K562 (cell line): ENCODE data around the gene SLC66A3. TPM values are rescaled to one million over a fixed set of nuclear protein-coding genes. Genes with fewer than 3 reads are reported as not detected.

Experiments
- ATAC-seq: fragments of 200-7000 bp; cut with Tn5 transposase; 3 replicates; pipeline ENCODE4 v1.9.1; 2020; ENCODE audit warnings: moderate library complexity
- BruUV-seq: library from RNA; stranded (reverse); fragments of 400-500 nt; replicated peaks from 2 replicates; lab custom pipeline; 2021; lab: Mats Ljungman, UMichigan
- CTCF ChIA-PET: fragments of 300-600 bp; formaldehyde crosslinking; extraction: SDS; loops from one replicate; lab custom pipeline; 2021; ENCODE audit warnings: low intra/inter-chr PET ratio; lab: Yijun Ruan, JAX
- POLR2A ChIA-PET: fragments of 300-600, 350-650 bp; sonication (Branson Sonifier 250); formaldehyde crosslinking; extraction: SDS; loops from one replicate; lab custom pipeline; 2021; ENCODE audit warnings: antibody characterized with exemption, inconsistent platforms; lab: Yijun Ruan, JAX
- DNase-seq, 4 experiments: peaks; one replicate each; pipeline versions ENCODE4 v3.0.0 to v3.0.0-alpha.2; 2011 to 2018; ENCODE audit warnings: low spot score in 3 of 4, mixed read lengths in 3 of 4; ENCODE audit errors: extremely low read depth in 1 of 4
- FAIRE-seq: peaks from 2 replicates; lab custom pipeline; 2011; peaks lifted over from hg19 to GRCh38; lab: Jason Lieb, UNC
- H2AFZ ChIP-seq: 2 replicates; pipeline ENCODE4 v1.6.0; 2011; ENCODE audit warnings: low read depth, low read length, control low read depth, inconsistent platforms
- H3K27ac ChIP-seq: fragments of 200-600 bp; 3 replicates; pipeline ENCODE4 v1.8.0; 2011; ENCODE audit warnings: low read depth, mild to moderate bottlenecking, control low read depth, inconsistent platforms, low read length, moderate library complexity, mixed read lengths; ENCODE audit errors: extremely low read depth
- H3K27me3 ChIP-seq, 2 experiments: fragments of 300-600 bp in 1 of 2; 2 replicates in 1 of 2; 3 replicates in 1 of 2; pipeline versions ENCODE4 v1.6.0 to v1.8.0; 2011; ENCODE audit warnings: inconsistent platforms in 2 of 2, low read length in 2 of 2, mild to moderate bottlenecking in 1 of 2, mixed read lengths in 1 of 2, moderate library complexity in 1 of 2; ENCODE audit not compliant: control insufficient read depth in 2 of 2, insufficient read depth in 2 of 2
- H3K36me3 ChIP-seq: fragments of 300-600 bp; 3 replicates; pipeline ENCODE4 v1.8.0; 2011; ENCODE audit warnings: mild to moderate bottlenecking, low read length, inconsistent platforms; ENCODE audit not compliant: control insufficient read depth, insufficient read depth
- H3K4me1 ChIP-seq, 2 experiments: fragments of 200-600 bp in 1 of 2; replicated peaks in 1 of 2; 2 replicates in 1 of 2; 3 replicates in 1 of 2; pipeline versions ENCODE4 v1.5.1 to v1.8.0; 2011; ENCODE audit warnings: inconsistent platforms in 2 of 2, low read length in 2 of 2, mild to moderate bottlenecking in 1 of 2, mixed read lengths in 1 of 2, moderate library complexity in 1 of 2; ENCODE audit not compliant: control insufficient read depth in 2 of 2, insufficient read depth in 2 of 2
- H3K4me2 ChIP-seq: 2 replicates; pipeline ENCODE4 v1.6.1; 2011; ENCODE audit warnings: low read length, control low read depth, inconsistent platforms, mixed read lengths; ENCODE audit not compliant: insufficient read depth
- H3K4me3 ChIP-seq: fragments of 200-600 bp; sonication (generic), shearing (Covaris generic); 2 replicates; pipeline ENCODE4 v1.5.1; 2016; ENCODE audit warnings: control low read depth, inconsistent platforms
- H3K79me2 ChIP-seq: fragments of 200-600 bp; 3 replicates; pipeline ENCODE4 v1.8.0; 2011; ENCODE audit warnings: low read length, inconsistent platforms; ENCODE audit not compliant: control insufficient read depth, insufficient read depth
- H3K9ac ChIP-seq, 2 experiments: 2 replicates each; pipeline versions ENCODE4 v1.6.0 to v1.6.1; 2011; ENCODE audit warnings: low read depth in 2 of 2, low read length in 2 of 2, control low read depth in 1 of 2, inconsistent platforms in 1 of 2, mild to moderate bottlenecking in 1 of 2, mixed read lengths in 1 of 2; ENCODE audit not compliant: insufficient read depth in 1 of 2
- H3K9me1 ChIP-seq: one replicate; pipeline ENCODE4 v1.6.0; 2011; ENCODE audit warnings: inconsistent platforms, mild to moderate bottlenecking, low read length, moderate library complexity; ENCODE audit not compliant: control insufficient read depth, insufficient read depth
- H3K9me3 ChIP-seq: replicated peaks from 2 replicates; pipeline ENCODE4 v1.5.1; 2011; ENCODE audit warnings: low read depth, low read length, inconsistent platforms; ENCODE audit not compliant: control insufficient read depth, insufficient read depth
- H4K20me1 ChIP-seq: replicated peaks from 2 replicates; pipeline ENCODE4 v1.6.1; 2011; ENCODE audit warnings: low read length, inconsistent platforms, mixed read lengths; ENCODE audit not compliant: control insufficient read depth, insufficient read depth
- ZBTB11 ChIP-seq, 3 experiments: fragments of 200-800 bp in 1 of 3; fragments of 250-450 bp in 1 of 3; fragments of 450-650 bp in 1 of 3; sonication (Bioruptor Pico) in 1 of 3; sonication (Bioruptor generic) in 1 of 3; formaldehyde crosslinking in 1 of 3; IDR thresholded peaks; 2 replicates each; pipeline versions ENCODE4 v1.6.1 to v1.8.0; 2016 to 2022; ENCODE audit warnings: mild to moderate bottlenecking in 2 of 3, missing genetic modification characterization in 2 of 3, missing compliant biosample characterization in 1 of 3, moderate library complexity in 1 of 3
- ZBTB5 ChIP-seq: fragments of 450-650 bp; IDR thresholded peaks from 2 replicates; pipeline ENCODE4 v1.6.1; 2017; ENCODE audit warnings: antibody characterized with exemption
- ZNF12 ChIP-seq: sonication (generic); formaldehyde crosslinking; IDR thresholded peaks from 2 replicates; pipeline ENCODE4 v1.4.0; 2020; ENCODE audit warnings: mild to moderate bottlenecking, missing genetic modification reagents
- WGBS: fragments of 100-300 bp; shearing (Covaris generic); methylation state at CpG from one replicate; pipeline ENCODE4 v1.1.6; 2016; ENCODE audit warnings: low coverage, mixed read lengths; ENCODE audit not compliant: insufficient coverage; ENCODE audit errors: missing lambda C conversion rate; 5-methylcytosine and 5-hydroxymethylcytosine counted together
- in situ Hi-C: fragments of 300-500 bp; cut with MboI; formaldehyde crosslinking; loops from 4 replicates; pipeline ENCODE4 v1.15.0; 2018; ENCODE audit warnings: inconsistent platforms, mixed read lengths
- intact Hi-C: fragments of 100-400 bp; cut with micrococcal nuclease; formaldehyde crosslinking; loops from 2 replicates; pipeline ENCODE4 v1.14.2; 2022
- polyA plus RNA-seq, 8 experiments: library from polyadenylated mRNA; depleted of rRNA in 4 of 8; stranded (reverse) in 5 of 8; unstranded in 3 of 8; fragments of >200 nt; fragmentation: Nextera tagmentation in 2 of 8; fragmentation: Illumina TruSeq in 1 of 8; extraction: Ambion mirVana in 2 of 8; extraction: Trizol in 1 of 8; gene quantifications; 2 replicates each; pipeline versions ENCODE4 v1.2.1 to v1.2.3, GENCODE V29; 2011 to 2014; ENCODE audit warnings: inconsistent platforms in 1 of 8, missing spikeins in 1 of 8
- total RNA-seq, 7 experiments: library from RNA; depleted of rRNA in 6 of 7; stranded (reverse); fragments of >200 nt in 6 of 7; fragmentation: Illumina TruSeq in 2 of 7; extraction: Trizol in 2 of 7; gene quantifications; 2 replicates each; pipeline versions ENCODE4 v1.2.1 to v1.2.3, GENCODE V29; 2011 to 2021; ENCODE audit warnings: low replicate concordance in 1 of 7

The SLC66A3 gene
- total and polyA plus RNA-seq, 9 of the 15 experiments (the other 6 are each of a cell fraction or from before 2014, with no cell fraction given): 2.8 to 30.0 (median 9.1) TPM

DNA sequence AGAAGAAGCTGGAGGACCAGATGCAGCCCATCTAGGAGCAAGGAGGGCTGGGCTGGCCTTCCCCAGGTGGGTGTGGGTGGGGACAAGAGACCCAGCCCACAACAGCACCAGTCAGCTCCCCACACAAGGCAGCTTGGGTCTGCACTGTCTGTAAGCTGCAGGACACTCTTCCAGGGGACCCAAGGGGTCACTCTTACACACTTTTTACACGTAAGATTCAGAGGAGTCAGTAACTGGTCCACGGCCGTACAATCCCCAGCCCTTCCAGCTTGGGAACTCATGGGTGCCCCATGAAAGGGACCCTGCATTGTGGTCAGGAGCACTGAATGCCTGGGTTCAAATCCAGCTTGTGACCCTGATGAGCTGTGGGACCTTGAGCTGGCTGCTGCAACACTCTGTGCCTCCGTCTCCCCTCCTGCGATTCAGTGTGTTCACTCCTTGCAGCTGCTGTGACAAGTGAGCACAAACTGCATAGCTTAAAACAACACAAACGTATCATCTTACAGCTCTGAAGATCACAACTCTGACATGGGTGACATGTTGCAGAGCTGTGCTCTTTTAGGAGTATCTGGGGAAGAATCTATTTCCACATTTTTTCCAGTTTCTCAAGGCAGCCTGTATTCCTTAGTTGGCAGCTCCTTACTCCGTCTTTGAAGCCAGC, 11.1 kb upstream of the SLC66A3 start:
- ATAC-seq (peak; percentile 51), FAIRE-seq (no peak), DNase-seq (no peak)
- TF ChIP-seq ZNF12 (CRISPR knock-in tag): peak; percentile 58; the same call in 1 of the 2 replicates
- no peak for TF ChIP-seq ZBTB5
- no peak for TF ChIP-seq ZBTB11 (CRISPR knock-in tag; IDR thresholded peaks at IDR 0.05)
- ChIA-PET CTCF (interaction anchor here (0.6 kb wide), 1 partner anchor 610 kb away, joined by 3 read pairs; no protein-coding TSS in a partner anchor), POLR2A (interaction anchor here (0.6 to 2.3 kb wide), 4 partner anchors 11 to 433 kb away, joined by 3 to 7 read pairs (median 4); a partner anchor contains a TSS)
- H3K4me2 ChIP-seq: no peak overlapping the region
- H3K9me3 ChIP-seq: 0 out of 2 replicates have a peak, but pooled peaks cover 4% of the 10 kb centered on the region
- BruUV-seq: no TSS peak
- no peaks in the 10 kb centered on the region for H3K79me2 ChIP-seq
- H3K4me3 ChIP-seq: no peak overlapping the region
- H3K36me3 ChIP-seq: no peaks in the 10 kb centered on the region
- no peak overlapping the region for H3K27ac ChIP-seq
- no peaks in the 10 kb centered on the region for H3K9me1 ChIP-seq
- 5% methylated on average over 7 of the region's 7 CpGs for WGBS
- H4K20me1 ChIP-seq: no peaks in the 10 kb centered on the region
- H3K9ac ChIP-seq: no peak overlapping the region
- intact Hi-C loops: no loop called here
- no peak overlapping the region for H2AFZ ChIP-seq
- H3K4me1 ChIP-seq: no peaks in the 10 kb centered on the region
- peaks cover 11 to 54% of the 10 kb centered on the region in 2 experiments for H3K27me3 ChIP-seq
- in situ Hi-C loops: loop anchor here (25.0 kb wide), 1 partner anchor 268 kb away; no protein-coding TSS in a partner anchor
